Fibroblast of pulmonary artery (primary cell): Measurements from ENCODE around the gene ARID3C.
A peak's percentile ranks its signal among the peaks of the same experiment; 100 is the strongest.

Experiments
- DNase-seq: peaks from one replicate; pipeline ENCODE4 v3.0.0-alpha.2; 2010; ENCODE audit warnings: low read depth
- H3K4me3 ChIP-seq: replicated peaks from 2 replicates; pipeline ENCODE4 v1.5.1; 2011; ENCODE audit warnings: low read depth, mild to moderate bottlenecking, control low read depth, low read length, moderate library complexity
- TF ChIP-seq, protein P1 (sequence below): IDR thresholded peaks from 2 replicates; pipeline ENCODE4 v1.5.1; 2011; ENCODE audit warnings: mild to moderate bottlenecking, control low read depth, low read length, inconsistent platforms; ENCODE audit errors: missing control alignments

Gene ARID3C

DNA sequence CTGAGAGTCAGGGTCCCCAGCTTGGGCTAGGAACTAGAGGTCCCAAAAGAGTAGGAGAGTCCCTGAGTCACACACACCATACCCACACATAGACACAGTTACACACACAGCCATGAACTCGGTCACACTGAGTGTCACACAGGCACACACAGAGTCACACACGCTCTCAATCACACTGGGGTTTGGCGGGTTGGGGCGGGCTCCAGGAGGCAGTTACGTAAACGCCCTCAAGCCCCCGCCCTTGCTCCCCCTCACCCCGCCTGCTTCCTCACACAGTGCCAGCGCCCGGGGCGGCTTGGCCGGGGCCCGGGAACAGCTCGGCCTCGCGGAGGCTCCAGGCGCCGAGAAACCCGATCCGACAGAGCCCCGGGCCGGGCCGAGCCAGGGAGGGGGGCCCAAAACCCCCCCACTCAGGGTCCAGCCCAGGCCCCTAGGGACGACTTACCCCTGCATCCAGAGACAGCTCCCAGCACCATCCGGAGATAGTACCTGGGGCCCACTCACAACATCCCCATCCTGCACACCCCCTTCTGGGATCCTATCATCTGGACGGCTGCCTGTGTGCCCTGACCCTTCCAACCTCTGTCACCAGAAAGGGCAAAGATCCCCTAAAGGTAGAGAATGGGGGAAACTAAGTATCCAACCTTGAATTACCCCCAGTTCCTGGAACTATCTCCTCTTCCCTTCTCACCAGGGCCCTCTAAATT lies 35.8 kb downstream of the ARID3C start:
- no peak overlapping the region for H3K4me3 ChIP-seq
- TF ChIP-seq, protein P1, sequence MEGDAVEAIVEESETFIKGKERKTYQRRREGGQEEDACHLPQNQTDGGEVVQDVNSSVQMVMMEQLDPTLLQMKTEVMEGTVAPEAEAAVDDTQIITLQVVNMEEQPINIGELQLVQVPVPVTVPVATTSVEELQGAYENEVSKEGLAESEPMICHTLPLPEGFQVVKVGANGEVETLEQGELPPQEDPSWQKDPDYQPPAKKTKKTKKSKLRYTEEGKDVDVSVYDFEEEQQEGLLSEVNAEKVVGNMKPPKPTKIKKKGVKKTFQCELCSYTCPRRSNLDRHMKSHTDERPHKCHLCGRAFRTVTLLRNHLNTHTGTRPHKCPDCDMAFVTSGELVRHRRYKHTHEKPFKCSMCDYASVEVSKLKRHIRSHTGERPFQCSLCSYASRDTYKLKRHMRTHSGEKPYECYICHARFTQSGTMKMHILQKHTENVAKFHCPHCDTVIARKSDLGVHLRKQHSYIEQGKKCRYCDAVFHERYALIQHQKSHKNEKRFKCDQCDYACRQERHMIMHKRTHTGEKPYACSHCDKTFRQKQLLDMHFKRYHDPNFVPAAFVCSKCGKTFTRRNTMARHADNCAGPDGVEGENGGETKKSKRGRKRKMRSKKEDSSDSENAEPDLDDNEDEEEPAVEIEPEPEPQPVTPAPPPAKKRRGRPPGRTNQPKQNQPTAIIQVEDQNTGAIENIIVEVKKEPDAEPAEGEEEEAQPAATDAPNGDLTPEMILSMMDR: no peak
- no peak for DNase-seq

DNA sequence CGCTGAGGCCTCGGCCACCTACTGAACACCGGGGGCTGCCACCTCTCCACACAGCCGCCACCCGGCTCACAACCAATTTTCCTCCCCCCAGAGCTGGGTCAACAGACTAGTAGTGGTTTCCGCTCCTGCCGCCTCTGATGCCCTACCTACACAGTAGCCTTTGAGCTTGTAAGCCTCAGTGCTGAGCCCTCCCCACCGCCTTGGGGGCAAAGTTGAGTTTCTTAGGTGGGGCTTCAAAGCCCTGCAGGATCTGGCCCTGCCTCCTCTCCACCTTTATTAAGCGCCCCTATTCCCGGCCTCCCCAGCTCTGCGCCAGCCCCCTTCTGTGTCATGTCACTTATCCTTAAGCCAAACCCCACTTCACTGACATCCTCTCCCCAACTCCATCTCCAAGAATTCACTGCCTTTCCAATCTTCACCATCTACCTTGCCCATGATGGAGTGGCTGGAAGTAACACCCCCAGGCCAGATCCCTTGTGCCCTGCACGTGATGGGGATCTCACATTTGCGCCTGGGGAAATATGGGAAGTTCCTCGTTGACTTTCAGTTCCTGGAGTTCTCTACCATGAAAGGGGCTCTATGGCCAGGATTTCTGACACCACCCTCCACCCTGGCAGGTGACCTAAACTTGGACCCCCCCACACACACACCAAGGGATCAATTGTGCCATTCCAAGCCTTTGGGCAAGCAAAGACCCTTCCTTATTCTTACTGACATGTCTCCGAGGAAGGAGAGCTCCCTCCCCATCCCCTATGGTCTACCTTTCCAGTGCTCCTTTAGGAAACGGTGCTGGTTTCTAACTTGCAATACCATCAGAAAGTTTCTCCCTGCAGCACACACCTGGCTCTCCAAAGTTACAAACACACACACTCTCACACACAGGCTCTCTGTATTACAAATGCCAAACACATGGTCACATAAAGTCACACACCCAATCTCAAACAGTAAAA lies 36.7 kb downstream of the ARID3C start:
- TF ChIP-seq, protein P1: no peak
- DNase-seq: no peak
- no peak overlapping the region for H3K4me3 ChIP-seq

DNA sequence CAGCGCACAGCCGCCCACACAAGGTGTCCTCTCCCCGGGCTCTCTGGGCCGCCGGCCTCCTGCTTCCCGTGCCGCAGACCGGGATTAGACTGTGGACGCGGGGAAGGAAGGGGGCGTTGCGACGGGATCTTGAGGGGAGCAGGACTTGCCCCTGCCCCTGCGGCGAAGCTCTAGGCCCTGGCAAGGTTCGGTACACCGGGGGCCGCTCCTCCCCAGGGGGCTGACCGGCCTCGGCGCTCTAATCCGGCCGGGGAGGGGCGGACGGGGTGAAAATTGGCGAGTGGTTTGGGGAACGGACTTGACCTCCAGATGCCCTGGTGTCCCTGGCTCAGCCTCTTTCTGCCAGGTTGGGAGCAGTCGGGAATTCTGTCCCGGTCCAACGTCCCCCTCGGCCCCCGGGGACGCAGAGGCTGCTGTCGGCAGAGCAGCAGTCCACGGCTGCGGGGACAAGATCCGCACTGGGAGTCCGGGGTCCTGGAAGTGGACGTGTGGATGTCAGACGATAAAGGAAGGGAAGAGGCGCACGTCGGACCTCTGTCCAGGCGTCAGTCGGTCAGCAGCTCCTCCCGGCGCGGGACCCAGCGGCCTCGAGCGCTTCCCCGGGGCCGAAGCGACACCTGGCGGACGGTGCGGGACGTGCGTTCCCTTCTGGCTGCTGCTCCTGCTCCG lies 37.5 kb downstream of the ARID3C start:
- no peak overlapping the region for H3K4me3 ChIP-seq
- TF ChIP-seq, protein P1: peak; percentile 77
- peak; percentile 80 for DNase-seq

DNA sequence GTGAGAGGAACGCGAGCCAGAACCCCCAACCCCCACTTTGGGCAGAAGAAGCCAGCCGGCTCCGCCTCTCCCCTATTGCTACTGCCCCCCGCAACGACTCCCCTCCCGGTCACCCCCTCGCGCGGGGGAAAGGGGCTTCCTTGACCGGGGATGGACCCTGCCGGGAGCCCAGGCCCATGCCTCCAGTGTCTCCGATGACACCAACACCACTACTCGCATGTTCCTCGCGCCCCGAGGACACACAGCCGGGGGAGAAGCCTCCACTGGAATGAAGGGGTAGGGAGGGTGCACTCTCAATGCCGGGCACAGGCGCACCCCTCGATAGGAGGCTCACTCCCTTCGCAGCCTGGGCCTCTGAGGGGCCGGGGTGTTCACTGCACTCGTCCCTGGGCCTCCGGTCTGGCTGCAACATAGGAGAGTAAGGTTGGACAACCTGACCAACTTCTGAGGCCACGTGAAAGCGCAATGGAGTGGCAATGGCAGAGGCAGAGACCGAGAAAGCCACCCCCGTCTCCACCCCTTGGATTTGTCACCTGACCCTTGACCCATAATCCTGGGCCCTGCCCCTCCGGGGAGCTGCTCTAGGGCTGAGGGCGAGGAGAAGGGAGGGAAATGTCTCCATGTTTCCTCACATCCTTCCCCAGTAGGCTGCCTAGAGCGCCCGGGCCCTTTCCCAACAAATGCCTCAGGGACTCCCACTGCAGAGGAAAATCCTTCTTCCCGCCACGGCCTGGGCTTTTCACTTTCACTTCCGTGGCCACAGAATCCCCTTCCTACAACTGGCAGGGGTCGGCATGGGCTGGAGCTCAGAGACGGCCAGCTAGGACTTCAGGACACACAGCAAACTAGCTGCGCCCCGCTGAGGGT lies 38.3 kb downstream of the ARID3C start:
- TF ChIP-seq, protein P1: no peak
- H3K4me3 ChIP-seq: no peak overlapping the region
- DNase-seq: peak; percentile 20

DNA sequence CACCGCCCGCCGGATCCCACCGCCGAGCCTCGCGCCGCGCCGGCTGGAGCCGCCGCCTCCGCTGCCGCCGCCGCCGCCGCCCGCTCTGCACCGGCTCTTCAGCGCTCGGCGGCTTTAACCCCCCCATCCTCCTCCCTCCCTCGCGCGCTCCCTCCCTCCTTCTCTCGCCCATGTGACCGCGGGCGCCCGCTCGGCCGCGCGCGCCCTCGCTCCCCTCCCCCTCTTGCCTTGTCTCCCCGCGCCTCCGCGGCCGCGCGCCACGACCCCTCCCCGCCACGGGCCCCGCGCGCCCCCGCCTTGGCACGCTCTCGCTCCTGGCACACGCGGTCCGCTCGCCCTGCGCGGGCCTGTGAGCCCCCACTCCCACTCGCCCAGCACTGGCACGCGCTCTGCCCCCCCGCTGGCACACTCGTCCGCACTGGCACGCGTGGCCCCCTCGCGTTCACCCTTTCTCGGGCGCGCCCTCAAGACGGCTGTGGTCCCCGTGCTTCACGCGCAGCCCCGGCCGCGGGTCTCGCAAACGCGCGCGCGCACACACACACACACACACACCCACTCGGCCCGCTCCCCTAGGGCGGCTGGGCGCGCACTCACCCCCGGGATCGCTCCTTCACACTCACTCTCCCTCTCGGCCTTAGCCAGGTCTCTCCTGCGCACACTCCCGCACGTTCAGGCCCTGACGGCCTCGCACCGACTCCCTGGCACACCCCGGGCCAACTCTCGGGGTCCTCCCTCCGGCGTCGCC lies 39.1 kb downstream of the ARID3C start, which contains the start of gene CNTFR:
TSS of gene CNTFR (minus strand) at position 89 of the 745 bp plus-strand sequence. CDS start 20,743 bp downstream, outside the sequence.
- TF ChIP-seq, protein P1: no peak
- no peak within 1 kb of the TSS for H3K4me3 ChIP-seq
- DNase-seq: no peak
